Measurements from ENCODE around the gene PTGS2.

PTGS2 gene

DNA sequence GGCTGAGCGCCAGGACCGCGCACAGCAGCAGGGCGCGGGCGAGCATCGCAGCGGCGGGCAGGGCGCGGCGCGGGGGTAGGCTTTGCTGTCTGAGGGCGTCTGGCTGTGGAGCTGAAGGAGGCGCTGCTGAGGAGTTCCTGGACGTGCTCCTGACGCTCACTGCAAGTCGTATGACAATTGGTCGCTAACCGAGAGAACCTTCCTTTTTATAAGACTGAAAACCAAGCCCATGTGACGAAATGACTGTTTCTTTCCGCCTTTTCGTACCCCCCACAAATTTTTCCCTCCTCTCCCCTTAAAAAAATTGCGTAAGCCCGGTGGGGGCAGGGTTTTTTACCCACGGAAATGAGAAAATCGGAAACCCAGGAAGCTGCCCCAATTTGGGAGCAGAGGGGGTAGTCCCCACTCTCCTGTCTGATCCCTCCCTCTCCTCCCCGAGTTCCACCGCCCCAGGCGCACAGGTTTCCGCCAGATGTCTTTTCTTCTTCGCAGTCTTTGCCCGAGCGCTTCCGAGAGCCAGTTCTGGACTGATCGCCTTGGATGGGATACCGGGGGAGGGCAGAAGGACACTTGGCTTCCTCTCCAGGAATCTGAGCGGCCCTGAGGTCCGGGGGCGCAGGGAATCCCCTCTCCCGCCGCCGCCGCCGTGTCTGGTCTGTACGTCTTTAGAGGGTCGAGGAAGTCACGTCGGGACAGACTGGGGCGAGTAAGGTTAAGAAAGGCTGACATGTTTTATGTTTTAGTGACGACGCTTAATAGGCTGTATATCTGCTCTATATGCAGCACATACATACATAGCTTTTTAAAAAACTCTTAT lies at the start of gene PTGS2:
Gene PTGS2, minus strand, starts transcription at position 179 of the 817 bp plus-strand sequence. Its CDS starts 133 bp downstream, at position 46.
- in situ Hi-C loops (cut with MboI; ENCODE audit: low pct_unique_long_range_greater_than_20kb, low sequenced_read_pairs), result no loop called here
- DNase-seq, result peak; percentile 82

DNA sequence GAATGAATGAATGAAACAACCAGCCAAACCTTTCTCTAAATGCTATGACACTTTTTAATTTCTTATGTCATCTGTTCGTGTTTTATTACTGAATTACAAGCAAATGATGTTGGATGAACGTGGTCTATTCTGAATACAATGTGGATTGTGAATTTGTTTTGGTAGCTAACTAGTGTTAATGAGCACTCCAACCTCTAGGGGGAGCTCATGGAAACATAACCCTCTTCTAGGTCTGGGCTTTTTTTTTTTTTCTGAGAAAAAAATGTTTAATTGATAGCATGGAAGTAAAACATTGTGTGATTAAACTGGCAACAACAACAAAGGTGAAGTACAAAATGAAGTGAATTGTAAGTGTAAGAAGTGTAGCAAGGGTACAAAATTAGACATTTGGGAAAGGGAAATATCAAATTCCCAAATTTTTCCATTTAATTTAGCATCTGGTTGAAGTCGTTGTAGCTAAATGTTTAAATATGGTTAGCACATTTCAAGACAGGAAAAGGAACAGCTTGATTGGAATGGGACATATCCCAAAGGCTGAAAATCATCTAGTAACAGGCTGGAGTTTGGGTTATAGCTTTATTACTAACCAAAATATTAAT lies 42.6 kb upstream of the PTGS2 start:
- in situ Hi-C loops (cut with MboI; ENCODE audit: low pct_unique_long_range_greater_than_20kb, low sequenced_read_pairs), result no loop called here
- peak; percentile 67 for DNase-seq

DNA sequence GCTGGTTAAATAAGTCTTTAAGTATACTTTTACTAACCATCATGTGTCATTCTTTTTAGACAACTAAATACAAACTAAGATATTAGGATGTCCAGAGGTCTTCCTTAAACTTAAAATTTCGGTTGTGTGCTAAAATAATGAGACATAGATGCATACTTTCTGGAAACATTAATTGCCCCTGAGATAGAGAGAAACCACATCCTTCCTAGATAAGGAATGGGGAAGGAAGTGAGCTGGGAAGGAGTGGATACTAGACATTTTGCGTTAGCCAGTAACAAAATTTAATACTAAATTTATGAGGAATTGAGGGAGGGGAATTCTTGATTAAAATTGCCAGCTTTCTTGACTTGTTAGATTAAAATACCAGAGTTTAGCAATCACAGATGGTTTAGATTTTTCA lies 37.1 kb upstream of the PTGS2 start:
- in situ Hi-C loops (cut with MboI; ENCODE audit: low pct_unique_long_range_greater_than_20kb, low sequenced_read_pairs), result no loop called here
- DNase-seq, result peak; percentile 13

DNA sequence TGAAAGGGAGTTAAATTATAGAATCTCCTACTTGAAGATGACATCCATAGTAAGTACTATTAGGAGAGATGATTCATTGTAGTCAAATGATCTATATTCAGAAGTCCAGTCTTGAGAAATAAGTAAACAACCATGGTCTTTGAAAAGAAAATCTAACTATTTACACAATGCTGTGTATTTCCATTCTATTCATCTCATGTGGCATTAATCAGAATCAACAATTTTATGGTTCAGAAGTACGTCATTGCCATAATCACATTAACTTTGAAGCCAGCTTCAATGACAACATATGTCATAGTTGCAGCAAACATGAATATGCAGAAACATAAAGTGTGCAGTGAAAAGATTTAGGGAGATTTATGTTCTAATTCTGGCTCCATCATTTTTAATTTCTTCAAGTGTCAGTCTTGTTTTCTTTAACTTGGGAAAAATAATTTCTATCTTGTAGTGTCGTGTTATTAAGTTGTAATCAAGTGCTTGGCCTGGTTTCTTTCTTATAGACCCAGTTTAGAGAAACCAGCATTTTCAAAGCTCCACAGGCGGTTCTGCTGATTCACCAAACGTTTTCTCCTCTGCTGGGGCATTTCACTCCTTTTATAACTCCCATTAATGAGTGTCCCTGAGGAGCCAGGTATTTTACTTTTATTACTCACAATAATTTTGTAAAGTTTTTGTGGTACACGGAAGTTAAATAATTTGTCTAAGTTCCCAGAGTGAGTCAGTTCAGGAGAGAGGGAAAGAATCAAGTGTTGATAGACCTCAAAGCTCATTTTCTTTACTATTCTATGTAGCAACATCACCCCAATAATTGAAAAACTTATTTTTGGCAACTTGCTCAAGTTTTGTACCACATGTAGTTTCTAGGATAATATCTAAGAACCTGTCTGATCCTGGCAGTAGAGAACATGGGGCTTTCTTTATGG lies 35.9 kb upstream of the PTGS2 start:
- in situ Hi-C loops (cut with MboI; ENCODE audit: low pct_unique_long_range_greater_than_20kb, low sequenced_read_pairs), result no loop called here
- DNase-seq, result no peak

DNA sequence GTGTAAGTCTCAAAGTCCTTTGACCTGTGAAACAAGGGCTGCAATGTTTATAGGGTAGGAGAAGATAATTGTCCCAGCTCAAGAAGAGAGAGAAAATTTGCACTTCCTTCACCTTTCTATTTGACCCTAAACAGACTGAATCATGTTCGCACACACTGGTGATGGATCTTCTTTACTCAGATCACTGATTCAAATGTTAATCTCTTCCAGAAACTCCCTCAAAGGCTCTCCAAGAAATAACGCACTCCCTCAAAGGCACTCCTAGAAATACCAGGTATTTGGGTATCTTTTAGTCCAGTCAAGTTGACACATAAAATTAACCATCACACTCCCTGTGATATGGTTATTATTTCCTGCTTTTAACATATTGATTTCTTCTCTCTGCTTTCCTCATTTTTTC lies 30.5 kb upstream of the PTGS2 start:
- no peak for DNase-seq
- in situ Hi-C loops (cut with MboI; ENCODE audit: low pct_unique_long_range_greater_than_20kb, low sequenced_read_pairs), result no loop called here

DNA sequence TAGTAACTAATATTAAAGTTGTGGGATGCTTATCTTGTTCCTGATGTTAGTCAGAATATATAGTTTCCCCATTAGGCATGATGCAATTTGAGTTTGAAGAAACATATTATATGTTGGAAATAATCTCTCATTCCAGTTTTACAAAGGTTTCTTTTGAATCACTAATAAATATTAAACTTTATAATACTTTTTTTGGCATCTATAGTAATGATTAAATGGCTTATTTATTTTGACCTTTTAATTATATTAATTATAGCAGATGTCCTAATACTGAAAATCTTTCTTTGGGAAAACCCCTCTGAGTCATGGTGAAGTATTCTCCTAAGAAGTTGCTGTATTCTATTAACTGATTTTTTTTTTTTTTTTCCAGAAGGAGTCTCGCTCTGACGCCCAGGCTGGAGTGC lies 28.5 kb upstream of the PTGS2 start:
- DNase-seq, result no peak
- in situ Hi-C loops (cut with MboI; ENCODE audit: low pct_unique_long_range_greater_than_20kb, low sequenced_read_pairs), result no loop called here

DNA sequence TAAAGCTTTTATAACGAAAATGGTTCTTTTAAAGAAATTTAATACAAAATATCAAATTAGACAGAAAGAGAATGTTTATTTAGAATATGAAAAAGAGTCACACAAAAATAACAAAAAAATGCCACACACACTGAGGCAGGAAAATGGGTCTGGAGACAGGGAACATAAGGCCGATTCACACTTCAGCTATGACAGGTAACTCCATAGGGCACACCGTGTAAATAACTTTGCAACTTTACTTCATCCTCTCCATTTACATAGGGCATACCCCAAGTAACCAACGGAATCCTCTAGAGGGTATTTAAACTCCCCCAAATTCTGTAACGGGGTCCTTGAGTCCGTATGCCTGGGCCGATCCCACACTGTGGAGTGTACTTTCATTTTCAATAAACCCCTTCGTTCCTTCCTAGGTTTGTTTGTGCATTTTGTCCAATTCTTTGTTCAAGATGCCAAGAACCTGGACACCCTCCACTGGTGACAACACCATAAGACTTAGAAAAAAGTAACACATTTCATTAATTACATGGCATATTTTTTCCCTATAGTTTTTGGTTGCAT lies 23.1 kb upstream of the PTGS2 start:
- in situ Hi-C loops (cut with MboI; ENCODE audit: low pct_unique_long_range_greater_than_20kb, low sequenced_read_pairs), result no loop called here
- no peak for DNase-seq

DNA sequence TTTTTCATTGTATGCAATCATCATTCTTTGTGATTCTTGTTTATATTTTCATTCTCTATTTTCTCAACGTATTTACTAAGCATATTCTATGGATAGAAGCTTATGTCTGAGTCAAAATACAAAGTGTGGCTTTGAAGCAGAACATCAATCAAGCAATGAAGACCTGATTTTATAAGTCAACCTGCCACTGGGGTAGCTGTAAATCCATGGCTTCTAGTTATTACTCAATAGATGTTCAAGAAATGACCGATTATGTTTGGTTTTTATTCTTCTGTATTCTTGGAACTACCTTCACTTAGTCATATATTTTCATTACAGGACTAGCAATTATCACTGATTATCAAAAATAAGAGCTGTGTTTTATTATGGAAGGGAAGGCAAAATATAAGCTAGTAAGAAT lies 20.5 kb upstream of the PTGS2 start:
- in situ Hi-C loops (cut with MboI; ENCODE audit: low pct_unique_long_range_greater_than_20kb, low sequenced_read_pairs), result no loop called here
- no peak for DNase-seq

DNA sequence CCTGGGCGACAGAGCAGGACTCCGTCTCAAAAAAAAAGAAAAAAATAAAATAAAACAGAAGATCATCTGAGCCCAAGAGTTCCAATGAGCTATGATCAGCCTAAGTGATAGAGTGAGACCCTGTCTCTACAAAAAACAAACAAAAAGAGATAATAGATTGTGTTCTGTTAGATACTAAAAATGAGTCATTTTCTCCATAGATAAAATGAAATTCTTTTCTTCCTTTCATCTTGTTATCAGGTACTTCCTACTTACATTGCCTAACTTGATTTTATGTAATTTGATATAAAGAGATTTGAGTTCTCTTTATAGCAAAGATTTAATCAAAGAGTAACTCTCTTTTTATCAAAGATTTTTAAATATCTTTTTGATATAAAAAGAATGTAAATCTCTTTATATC lies 19.3 kb upstream of the PTGS2 start:
- no peak for DNase-seq
- in situ Hi-C loops (cut with MboI; ENCODE audit: low pct_unique_long_range_greater_than_20kb, low sequenced_read_pairs), result no loop called here

DNA sequence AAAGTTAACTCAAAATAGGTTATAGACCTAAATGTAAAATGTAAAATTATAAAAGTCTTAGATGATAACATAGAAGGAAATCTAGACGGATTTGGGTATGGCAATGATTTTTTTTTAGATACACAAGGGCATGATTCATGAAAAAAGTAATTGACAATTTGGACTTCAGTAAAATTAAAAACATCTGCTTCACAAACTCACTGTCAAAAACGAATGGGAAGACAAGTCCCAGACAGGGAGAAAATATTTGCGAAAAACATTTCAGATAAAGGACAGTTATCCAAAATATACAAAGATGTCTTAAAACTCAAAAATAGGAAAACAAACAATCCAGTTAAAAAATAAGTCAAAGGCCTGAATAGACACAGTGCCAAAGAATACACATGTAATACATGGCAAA lies 9.7 kb upstream of the PTGS2 start:
- in situ Hi-C loops (cut with MboI; ENCODE audit: low pct_unique_long_range_greater_than_20kb, low sequenced_read_pairs), result no loop called here
- DNase-seq, result no peak

DNA sequence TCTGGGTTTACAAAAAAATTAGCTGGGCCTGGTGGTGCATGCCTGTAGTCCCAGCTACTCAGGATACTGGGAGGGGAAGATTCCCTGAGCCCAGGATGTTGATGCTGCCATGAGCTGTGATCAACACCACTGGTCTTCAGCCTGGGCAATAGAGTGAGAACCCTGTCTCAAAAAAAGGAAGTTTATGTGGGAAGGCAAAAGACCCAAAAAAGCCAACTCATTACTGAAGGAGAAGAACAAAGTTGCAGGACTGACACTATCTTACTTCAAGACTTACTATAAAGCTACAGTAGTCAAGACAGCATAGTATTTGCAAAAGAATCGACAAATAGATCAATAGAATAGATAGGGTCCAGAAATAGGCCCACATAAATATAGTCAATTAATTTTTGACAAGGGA lies 9.2 kb upstream of the PTGS2 start:
- no peak for DNase-seq
- in situ Hi-C loops (cut with MboI; ENCODE audit: low pct_unique_long_range_greater_than_20kb, low sequenced_read_pairs), result no loop called here

DNA sequence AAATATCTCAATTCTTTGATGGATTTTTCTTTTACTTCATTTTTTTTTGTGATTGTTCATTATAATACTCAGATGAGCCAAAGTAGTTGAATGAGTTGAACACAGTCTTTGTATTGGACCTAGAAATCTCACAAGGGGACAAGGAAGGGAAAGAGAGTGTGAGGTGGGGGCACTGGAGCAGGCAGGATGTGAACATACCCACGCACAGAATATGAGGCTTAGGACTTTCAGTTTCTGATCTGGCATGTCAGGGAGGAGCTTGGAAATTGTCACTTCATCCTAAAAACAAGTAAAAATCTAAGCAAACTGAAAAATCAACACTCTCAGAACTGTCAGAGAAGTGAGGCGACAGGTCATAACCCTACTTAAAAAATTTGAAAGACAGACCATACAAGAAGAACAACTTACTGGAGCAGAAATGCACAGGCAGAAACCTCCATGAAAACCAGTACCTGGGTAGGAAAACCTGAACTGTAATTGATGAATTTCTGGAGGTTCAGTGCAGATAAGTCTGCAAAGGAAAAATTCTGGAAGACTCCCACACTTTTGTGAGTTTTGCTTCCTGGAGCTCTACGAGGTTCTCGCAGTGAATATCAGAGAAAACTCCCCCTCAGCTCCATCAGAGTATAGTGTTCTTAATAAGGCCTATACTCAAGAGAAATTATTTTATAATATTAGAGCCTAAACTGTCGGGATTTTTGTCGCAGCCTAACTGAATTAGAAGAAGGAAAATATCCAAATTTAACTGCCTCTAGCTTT lies 3.6 kb upstream of the PTGS2 start:
- in situ Hi-C loops (cut with MboI; ENCODE audit: low pct_unique_long_range_greater_than_20kb, low sequenced_read_pairs), result no loop called here
- DNase-seq, result no peak

DNA sequence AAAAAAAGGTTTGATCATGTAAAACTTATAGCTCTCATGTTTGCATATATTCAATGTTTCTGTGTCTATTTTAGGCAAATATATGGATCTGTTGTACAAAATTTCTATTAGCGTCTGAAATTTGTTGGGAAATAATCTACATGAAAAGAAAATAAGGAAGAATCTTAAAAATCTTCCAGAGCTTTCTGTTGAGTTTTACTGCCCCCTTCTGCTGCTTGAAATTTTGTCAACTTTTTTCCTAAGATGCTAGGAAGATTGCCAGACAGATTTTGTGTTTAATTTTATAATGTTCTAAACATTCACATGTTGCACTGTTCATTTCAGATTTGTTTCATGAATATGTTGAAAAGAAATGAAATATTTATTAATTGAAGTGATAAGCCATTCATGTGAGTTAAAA lies 2.5 kb upstream of the PTGS2 start:
- peak; percentile 11 for DNase-seq
- in situ Hi-C loops (cut with MboI; ENCODE audit: low pct_unique_long_range_greater_than_20kb, low sequenced_read_pairs), result no loop called here

DNA sequence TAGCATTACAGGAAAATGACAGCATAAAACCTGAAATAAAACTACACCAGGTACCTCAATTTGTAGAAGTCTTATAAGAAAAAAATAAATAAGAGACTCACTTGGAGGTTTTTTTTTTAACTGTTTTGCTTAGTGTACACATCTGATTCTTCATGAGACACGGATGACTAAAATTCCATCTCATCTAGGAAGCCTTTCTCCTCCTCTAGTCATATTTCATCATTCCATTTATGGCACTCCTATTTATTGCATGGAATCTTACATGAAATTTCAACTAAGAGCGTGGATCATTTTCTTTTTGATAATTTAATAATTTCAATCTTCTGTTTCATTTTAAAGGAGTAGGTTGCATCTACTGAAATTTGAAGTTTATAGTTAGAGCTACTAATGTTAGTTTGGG lies 1.6 kb upstream of the PTGS2 start:
- no peak for DNase-seq

DNA sequence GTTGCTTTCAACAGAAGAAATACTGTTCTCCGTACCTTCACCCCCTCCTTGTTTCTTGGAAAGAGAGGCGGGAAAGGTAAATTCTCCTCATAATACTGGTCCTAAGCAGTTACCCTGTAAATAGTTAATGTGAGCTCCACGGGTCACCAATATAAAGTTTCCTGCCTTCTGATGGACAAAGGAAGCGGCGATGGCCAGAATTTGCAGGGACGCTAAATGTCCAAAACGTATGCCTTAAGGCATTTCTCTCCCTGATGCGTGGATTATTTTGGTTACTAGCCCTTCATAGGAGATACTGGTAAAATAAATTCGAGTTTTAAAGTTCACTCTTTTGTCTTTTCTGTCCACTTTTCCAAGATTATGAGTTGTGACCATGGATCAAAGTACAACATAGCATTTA lies 898 bp upstream of the PTGS2 start:
- in situ Hi-C loops (cut with MboI; ENCODE audit: low pct_unique_long_range_greater_than_20kb, low sequenced_read_pairs), result no loop called here
- no peak for DNase-seq

More for the DNA sequence above, 1.6 kb upstream of the PTGS2 start:
- in situ Hi-C loops (cut with MboI; ENCODE audit: low pct_unique_long_range_greater_than_20kb, low sequenced_read_pairs), result no loop called here

DNA sequence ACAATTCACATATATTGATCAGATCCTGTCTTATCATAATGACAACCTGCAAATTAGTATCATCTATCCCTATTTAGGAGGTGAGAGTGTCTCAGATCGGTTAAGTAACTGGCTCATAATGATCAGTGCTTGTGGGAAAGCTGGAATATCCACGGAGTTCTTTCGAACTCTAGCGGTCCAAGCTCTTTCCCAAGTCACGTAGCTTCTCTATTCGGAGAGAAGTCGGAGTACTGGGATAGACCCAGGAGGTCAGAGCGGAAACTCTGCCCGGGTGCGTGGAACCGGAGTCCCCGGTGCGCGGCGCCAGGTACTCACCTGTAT lies 339 bp downstream of the PTGS2 start:
- no peak for DNase-seq
- in situ Hi-C loops (cut with MboI; ENCODE audit: low pct_unique_long_range_greater_than_20kb, low sequenced_read_pairs), result no loop called here

DNA sequence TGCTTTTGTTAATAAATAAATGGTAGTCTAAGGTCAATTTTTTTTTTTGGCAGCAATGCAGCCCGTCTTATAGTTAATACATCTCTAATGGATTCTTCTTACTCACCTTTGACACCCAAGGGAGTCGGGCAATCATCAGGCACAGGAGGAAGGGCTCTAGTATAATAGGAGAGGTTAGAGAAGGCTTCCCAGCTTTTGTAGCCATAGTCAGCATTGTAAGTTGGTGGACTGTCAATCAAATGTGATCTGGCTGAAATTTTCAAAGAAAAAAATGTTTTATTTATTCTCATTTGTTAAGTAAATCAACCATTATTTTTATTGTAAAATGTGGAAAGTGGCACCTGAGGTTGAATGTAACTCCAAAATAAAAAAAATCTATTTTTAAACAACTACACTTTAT lies 2.1 kb downstream of the PTGS2 start:
- DNase-seq, result no peak
- in situ Hi-C loops (cut with MboI; ENCODE audit: low pct_unique_long_range_greater_than_20kb, low sequenced_read_pairs), result no loop called here

DNA sequence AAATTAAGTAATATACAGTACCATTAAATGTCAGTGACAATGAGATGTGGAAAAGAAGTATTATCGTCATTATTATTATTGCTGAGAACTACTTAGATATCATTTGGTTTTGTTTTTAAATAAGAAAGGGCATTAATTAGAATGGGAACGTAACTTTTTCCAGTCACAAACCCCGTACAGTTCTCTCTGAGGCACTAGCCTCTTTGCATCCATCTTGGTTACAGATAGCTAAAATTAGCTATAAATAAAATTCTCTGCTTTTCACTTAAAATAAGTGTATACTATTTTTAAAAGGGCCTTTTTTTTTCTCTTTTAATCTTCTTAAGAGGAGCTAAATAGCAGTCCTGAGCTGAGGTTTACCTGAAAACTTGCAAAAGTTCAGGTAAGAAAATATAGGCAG lies 7.6 kb downstream of the PTGS2 start:
- DNase-seq, result no peak
- in situ Hi-C loops (cut with MboI; ENCODE audit: low pct_unique_long_range_greater_than_20kb, low sequenced_read_pairs), result no loop called here

DNA sequence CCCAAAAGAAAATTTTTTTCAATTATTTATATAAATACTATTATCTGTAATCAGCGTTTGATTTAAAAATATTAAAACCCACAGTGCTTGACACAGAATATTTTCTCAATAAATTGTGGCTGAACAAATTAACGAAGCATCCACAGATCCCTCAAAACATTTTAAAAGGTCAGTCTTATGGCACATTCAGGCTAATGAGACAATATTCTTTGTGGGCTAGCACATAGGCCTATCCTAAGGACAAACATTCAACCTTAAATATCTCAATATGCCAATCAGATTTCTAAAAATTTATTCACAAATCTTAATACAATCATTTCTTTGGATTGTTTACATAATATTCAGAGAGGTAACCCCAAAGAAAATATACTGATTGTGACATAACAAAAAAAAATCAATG lies 8.1 kb downstream of the PTGS2 start:
- DNase-seq, result no peak
- in situ Hi-C loops (cut with MboI; ENCODE audit: low pct_unique_long_range_greater_than_20kb, low sequenced_read_pairs), result no loop called here
